Measurements from ENCODE around the gene EHBP1L1. TPM values are rescaled to one million over a fixed set of nuclear protein-coding genes. Genes with fewer than 3 reads are reported as not detected.

EHBP1L1 gene
- total and polyA plus RNA-seq, 2 of the 13 experiments (the other 11 are each of a cell fraction or from before 2014, with no cell fraction given) = 8.3 to 10.6 TPM

GRCh38 chr11:65569973-65570918, 5.6 kb upstream of the EHBP1L1 start, which contains the start of gene ZNRD2 (continued):
- TF ChIP-seq ZNF484 (CRISPR knock-in tag; IDR thresholded peaks at IDR 0.05; ENCODE audit: borderline replicate concordance, low read depth) (no peak), ZFP1 (CRISPR knock-in tag; IDR thresholded peaks at IDR 0.05) (peak; percentile 68; the same call in 1 of the 2 replicates), TRIM22 (IDR thresholded peaks at IDR 0.05) (no peak), ZNF333 (CRISPR knock-in tag; IDR thresholded peaks at IDR 0.05; ENCODE audit: borderline replicate concordance) (0 out of 2 replicates have a peak, but pooled peaks have one; percentile 29), ZFAT (CRISPR knock-in tag; conservative IDR thresholded peaks at IDR 0.05) (no peak), GMEB1 (CRISPR knock-in tag; IDR thresholded peaks at IDR 0.05; ENCODE audit: borderline replicate concordance) (peak; percentile 97), RFX5 (IDR thresholded peaks at IDR 0.05; ENCODE audit: low read depth, low read length) (peak; percentile 40; the same call in 1 of the 2 replicates), ZNF724P (CRISPR knock-in tag; IDR thresholded peaks at IDR 0.05; ENCODE audit: borderline replicate concordance) (peak; percentile 3; the same call in 1 of the 2 replicates), HDAC1 (CRISPR knock-in tag; IDR thresholded peaks at IDR 0.05) (peak; percentile 98), ZMYM4 (CRISPR knock-in tag; IDR thresholded peaks at IDR 0.05) (peak; percentile 42; the same call in 1 of the 2 replicates), ZNF292 (CRISPR knock-in tag; IDR thresholded peaks at IDR 0.05; ENCODE audit: borderline replicate concordance, low read depth) (peak; percentile 76; the same call in 1 of the 2 replicates), SKI (IDR thresholded peaks at IDR 0.05; ENCODE audit: partially characterized antibody) (no peak), ZNF564 (CRISPR knock-in tag; IDR thresholded peaks at IDR 0.05) (no peak; the same call in 1 of the 2 replicates), ZNF780A (CRISPR knock-in tag; IDR thresholded peaks at IDR 0.05) (no peak)
- TF ChIP-seq, protein P1, sequence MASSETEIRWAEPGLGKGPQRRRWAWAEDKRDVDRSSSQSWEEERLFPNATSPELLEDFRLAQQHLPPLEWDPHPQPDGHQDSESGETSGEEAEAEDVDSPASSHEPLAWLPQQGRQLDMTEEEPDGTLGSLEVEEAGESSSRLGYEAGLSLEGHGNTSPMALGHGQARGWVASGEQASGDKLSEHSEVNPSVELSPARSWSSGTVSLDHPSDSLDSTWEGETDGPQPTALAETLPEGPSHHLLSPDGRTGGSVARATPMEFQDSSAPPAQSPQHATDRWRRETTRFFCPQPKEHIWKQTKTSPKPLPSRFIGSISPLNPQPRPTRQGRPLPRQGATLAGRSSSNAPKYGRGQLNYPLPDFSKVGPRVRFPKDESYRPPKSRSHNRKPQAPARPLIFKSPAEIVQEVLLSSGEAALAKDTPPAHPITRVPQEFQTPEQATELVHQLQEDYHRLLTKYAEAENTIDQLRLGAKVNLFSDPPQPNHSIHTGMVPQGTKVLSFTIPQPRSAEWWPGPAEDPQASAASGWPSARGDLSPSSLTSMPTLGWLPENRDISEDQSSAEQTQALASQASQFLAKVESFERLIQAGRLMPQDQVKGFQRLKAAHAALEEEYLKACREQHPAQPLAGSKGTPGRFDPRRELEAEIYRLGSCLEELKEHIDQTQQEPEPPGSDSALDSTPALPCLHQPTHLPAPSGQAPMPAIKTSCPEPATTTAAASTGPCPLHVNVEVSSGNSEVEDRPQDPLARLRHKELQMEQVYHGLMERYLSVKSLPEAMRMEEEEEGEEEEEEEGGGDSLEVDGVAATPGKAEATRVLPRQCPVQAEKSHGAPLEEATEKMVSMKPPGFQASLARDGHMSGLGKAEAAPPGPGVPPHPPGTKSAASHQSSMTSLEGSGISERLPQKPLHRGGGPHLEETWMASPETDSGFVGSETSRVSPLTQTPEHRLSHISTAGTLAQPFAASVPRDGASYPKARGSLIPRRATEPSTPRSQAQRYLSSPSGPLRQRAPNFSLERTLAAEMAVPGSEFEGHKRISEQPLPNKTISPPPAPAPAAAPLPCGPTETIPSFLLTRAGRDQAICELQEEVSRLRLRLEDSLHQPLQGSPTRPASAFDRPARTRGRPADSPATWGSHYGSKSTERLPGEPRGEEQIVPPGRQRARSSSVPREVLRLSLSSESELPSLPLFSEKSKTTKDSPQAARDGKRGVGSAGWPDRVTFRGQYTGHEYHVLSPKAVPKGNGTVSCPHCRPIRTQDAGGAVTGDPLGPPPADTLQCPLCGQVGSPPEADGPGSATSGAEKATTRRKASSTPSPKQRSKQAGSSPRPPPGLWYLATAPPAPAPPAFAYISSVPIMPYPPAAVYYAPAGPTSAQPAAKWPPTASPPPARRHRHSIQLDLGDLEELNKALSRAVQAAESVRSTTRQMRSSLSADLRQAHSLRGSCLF (CRISPR knock-in tag; IDR thresholded peaks at IDR 0.05; ENCODE audit: borderline replicate concordance) = no peak
- TF ChIP-seq, protein P2, sequence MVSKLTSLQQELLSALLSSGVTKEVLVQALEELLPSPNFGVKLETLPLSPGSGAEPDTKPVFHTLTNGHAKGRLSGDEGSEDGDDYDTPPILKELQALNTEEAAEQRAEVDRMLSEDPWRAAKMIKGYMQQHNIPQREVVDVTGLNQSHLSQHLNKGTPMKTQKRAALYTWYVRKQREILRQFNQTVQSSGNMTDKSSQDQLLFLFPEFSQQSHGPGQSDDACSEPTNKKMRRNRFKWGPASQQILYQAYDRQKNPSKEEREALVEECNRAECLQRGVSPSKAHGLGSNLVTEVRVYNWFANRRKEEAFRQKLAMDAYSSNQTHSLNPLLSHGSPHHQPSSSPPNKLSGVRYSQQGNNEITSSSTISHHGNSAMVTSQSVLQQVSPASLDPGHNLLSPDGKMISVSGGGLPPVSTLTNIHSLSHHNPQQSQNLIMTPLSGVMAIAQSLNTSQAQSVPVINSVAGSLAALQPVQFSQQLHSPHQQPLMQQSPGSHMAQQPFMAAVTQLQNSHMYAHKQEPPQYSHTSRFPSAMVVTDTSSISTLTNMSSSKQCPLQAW (CRISPR knock-in tag; IDR thresholded peaks at IDR 0.05) = peak; percentile 98
- TF ChIP-seq, protein P3, sequence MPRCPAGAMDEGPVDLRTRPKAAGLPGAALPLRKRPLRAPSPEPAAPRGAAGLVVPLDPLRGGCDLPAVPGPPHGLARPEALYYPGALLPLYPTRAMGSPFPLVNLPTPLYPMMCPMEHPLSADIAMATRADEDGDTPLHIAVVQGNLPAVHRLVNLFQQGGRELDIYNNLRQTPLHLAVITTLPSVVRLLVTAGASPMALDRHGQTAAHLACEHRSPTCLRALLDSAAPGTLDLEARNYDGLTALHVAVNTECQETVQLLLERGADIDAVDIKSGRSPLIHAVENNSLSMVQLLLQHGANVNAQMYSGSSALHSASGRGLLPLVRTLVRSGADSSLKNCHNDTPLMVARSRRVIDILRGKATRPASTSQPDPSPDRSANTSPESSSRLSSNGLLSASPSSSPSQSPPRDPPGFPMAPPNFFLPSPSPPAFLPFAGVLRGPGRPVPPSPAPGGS (CRISPR knock-in tag; IDR thresholded peaks at IDR 0.05) = peak; percentile 47; the same call in 1 of the 2 replicates

All from HepG2 (cell line).